Muscle of leg (tissue), 11 donors: Measurements from ENCODE around the gene SYT9. TPM values are rescaled to one million over a fixed set of nuclear protein-coding genes. Genes with fewer than 3 reads are reported as not detected.

Source experiments
- DNase-seq: peaks from one replicate; pipeline ENCODE4 v3.0.0; 2013
- H3K27ac ChIP-seq: one replicate; pipeline ENCODE4 v1.5.1; 2013; ENCODE audit warnings: mild to moderate bottlenecking, low read length, control low read depth
- H3K27me3 ChIP-seq: one replicate; pipeline ENCODE4 v1.6.1; 2013; ENCODE audit warnings: low read length; ENCODE audit not compliant: control insufficient read depth, insufficient read depth
- H3K36me3 ChIP-seq: one replicate; pipeline ENCODE4 v1.6.1; 2013; ENCODE audit warnings: low read length; ENCODE audit not compliant: control insufficient read depth, insufficient read depth
- H3K4me1 ChIP-seq: one replicate; pipeline ENCODE4 v1.6.1; 2013; ENCODE audit warnings: low read length; ENCODE audit not compliant: control insufficient read depth, insufficient read depth
- H3K4me3 ChIP-seq: one replicate; pipeline ENCODE4 v1.5.1; 2013; ENCODE audit warnings: low read length, control low read depth
- H3K9me3 ChIP-seq: replicated peaks from 2 replicates; pipeline ENCODE4 v1.6.1; 2013; ENCODE audit warnings: low read depth, low read length; ENCODE audit not compliant: control insufficient read depth
- whole genome bisulfite sequencing: methylation state at CpG from one replicate; pipeline ENCODE4 v1.1.5; 2013; ENCODE audit warnings: missing lambda C conversion rate; ENCODE audit not compliant: insufficient coverage; 5-methylcytosine and 5-hydroxymethylcytosine counted together
- polyA plus RNA-seq, 8 donors: library from polyadenylated mRNA; unstranded; fragments of 120-200 nt; gene quantifications; one replicate each; pipeline versions ENCODE4 v1.2.1 to v1.2.3, GENCODE V29; 2013; ENCODE audit warnings: inconsistent platforms in 1 of 8, low replicate concordance in 1 of 8; ENCODE audit not compliant: insufficient read length in 8 of 8, insufficient read depth in 1 of 8
- total RNA-seq: library from RNA; stranded (reverse); fragments of 120-200 nt; gene quantifications from one replicate; pipeline ENCODE4 v1.2.4, GENCODE V29; 2013

Gene SYT9
- total and polyA plus RNA-seq, 9 donors: 0.19 to 1.1 (median 0.54) TPM

DNA sequence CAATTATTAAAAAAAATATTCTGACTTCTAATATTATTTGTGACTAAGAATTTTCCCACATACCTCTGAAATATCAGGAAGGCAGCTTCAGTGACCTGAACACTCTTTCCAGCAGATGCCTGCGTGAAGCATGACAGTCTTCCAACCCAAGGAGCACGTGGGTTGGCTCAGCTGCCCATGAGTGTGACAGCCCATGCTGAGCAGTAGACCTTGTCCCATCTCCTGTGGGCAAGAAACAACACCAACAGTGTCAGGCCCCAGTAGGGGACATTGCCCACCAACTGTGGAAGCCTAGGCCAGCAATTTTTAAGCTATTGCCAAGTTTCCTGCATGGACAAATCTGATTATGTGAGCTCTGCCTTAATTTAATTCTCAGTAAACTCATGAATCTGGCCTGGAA lies 167.2 kb downstream of the SYT9 start:
- no peak for DNase-seq
- Histone ChIP-seq H3K27ac (no peak overlapping the region), H3K36me3 (no peaks in the 10 kb centered on the region), H3K4me1 (peaks cover 6% of the 10 kb centered on the region), H3K4me3 (no peak overlapping the region), H3K27me3 (no peaks in the 10 kb centered on the region), H3K9me3 (no peaks in the 10 kb centered on the region)
- 86% methylated on average over 2 of the region's 2 CpGs for WGBS

GRCh38 chr11:7421136-7421535 lies 169.4 kb downstream of the SYT9 start:
- WGBS: no CpG with 5 or more reads among the region's 1 CpG
- Histone ChIP-seq H3K36me3 (no peaks in the 10 kb centered on the region), H3K4me1 (peaks cover 5% of the 10 kb centered on the region), H3K27me3 (no peaks in the 10 kb centered on the region), H3K9me3 (no peaks in the 10 kb centered on the region), H3K4me3 (no peak overlapping the region), H3K27ac (no peak overlapping the region)
- no peak for DNase-seq

GRCh38 chr11:7422544-7423331 lies 171.0 kb downstream of the SYT9 start:
- Histone ChIP-seq H3K27me3 (no peaks in the 10 kb centered on the region), H3K27ac (no peak overlapping the region), H3K4me1 (peaks cover 5% of the 10 kb centered on the region), H3K4me3 (no peak overlapping the region), H3K9me3 (no peaks in the 10 kb centered on the region), H3K36me3 (no peaks in the 10 kb centered on the region)
- 33% methylated on average over 1 of the region's 5 CpGs for WGBS
- no peak for DNase-seq

DNA sequence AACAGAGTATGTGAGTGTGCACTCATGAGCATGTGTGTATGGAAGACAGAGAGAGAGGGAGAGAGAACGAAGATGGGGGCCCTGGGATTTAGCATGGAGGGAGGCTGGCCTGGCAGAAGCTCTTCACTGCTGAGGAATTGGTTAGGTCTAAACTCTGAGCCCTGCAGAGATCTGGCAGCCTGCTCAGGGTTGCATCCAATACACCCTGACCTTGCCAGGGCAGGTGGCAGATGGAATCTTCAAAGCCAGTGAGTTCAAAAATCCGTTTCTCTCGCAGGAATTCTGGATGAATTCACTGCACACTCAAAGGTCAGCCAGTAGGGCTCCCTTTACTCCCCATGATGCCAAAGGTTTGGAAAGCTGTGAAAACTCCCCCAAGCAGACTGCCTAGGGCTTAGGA lies 172.2 kb downstream of the SYT9 start:
- H3K27me3 ChIP-seq: no peaks in the 10 kb centered on the region
- H3K36me3 ChIP-seq: no peaks in the 10 kb centered on the region
- H3K4me1 ChIP-seq: peaks cover 5% of the 10 kb centered on the region
- no peaks in the 10 kb centered on the region for H3K9me3 ChIP-seq
- H3K27ac ChIP-seq: peak overlapping the region; percentile 15
- H3K4me3 ChIP-seq: no peak overlapping the region
- no peak for DNase-seq
- WGBS: 54% methylated on average over 3 of the region's 3 CpGs

GRCh38 chr11:7427733-7428132 lies 176.0 kb downstream of the SYT9 start:
- no peak for DNase-seq
- peaks cover 5% of the 10 kb centered on the region for H3K4me1 ChIP-seq
- no peak overlapping the region for H3K27ac ChIP-seq
- H3K36me3 ChIP-seq: no peaks in the 10 kb centered on the region
- WGBS: no CpG with 5 or more reads among the region's 3 CpGs
- H3K27me3 ChIP-seq: no peaks in the 10 kb centered on the region
- H3K4me3 ChIP-seq: no peak overlapping the region
- H3K9me3 ChIP-seq: no peaks in the 10 kb centered on the region

GRCh38 chr11:7428196-7428595 lies 176.5 kb downstream of the SYT9 start:
- no peaks in the 10 kb centered on the region for H3K36me3 ChIP-seq
- H3K27ac ChIP-seq: no peak overlapping the region
- H3K4me3 ChIP-seq: no peak overlapping the region
- no CpG with 5 or more reads among the region's 2 CpGs for WGBS
- H3K4me1 ChIP-seq: peaks cover 5% of the 10 kb centered on the region
- no peaks in the 10 kb centered on the region for H3K9me3 ChIP-seq
- DNase-seq: no peak
- H3K27me3 ChIP-seq: no peaks in the 10 kb centered on the region

DNA sequence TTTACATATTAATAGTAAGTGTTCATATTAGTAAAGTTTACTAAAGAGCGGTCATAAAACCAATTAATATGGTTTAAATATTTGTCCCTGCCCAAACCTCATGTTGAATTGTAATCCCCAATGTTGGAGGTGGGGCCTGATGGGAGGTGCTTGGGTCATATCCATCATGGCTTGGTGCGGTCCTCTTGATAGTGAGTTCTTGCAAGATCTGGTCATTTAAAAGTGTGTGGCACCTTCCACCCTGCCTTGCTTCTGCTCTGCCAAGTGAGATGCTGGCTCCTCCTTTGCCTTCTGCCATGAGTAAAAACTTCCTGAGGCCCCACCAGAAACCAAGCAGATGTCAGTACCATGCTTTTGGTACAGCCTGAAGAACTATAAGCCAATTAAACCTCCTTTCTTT lies 178.8 kb downstream of the SYT9 start:
- H3K4me3 ChIP-seq: no peak overlapping the region
- H3K4me1 ChIP-seq: peaks cover 4% of the 10 kb centered on the region
- 100% methylated on average over 1 of the region's 2 CpGs for WGBS

GRCh38 chr11:7435176-7435575 lies 183.5 kb downstream of the SYT9 start:
- no peaks in the 10 kb centered on the region for H3K27me3 ChIP-seq
- no peaks in the 10 kb centered on the region for H3K36me3 ChIP-seq
- no peak overlapping the region for H3K27ac ChIP-seq
- H3K4me1 ChIP-seq: peaks cover 17% of the 10 kb centered on the region
- WGBS: 0% methylated on average over 1 of the region's 2 CpGs
- peak; percentile 86 for DNase-seq
- H3K9me3 ChIP-seq: no peaks in the 10 kb centered on the region
- no peak overlapping the region for H3K4me3 ChIP-seq

More for the DNA sequence above, 178.8 kb downstream of the SYT9 start:
- DNase-seq: no peak
- no peak overlapping the region for H3K27ac ChIP-seq
- H3K27me3 ChIP-seq: no peaks in the 10 kb centered on the region
- no peaks in the 10 kb centered on the region for H3K36me3 ChIP-seq
- no peaks in the 10 kb centered on the region for H3K9me3 ChIP-seq

DNA sequence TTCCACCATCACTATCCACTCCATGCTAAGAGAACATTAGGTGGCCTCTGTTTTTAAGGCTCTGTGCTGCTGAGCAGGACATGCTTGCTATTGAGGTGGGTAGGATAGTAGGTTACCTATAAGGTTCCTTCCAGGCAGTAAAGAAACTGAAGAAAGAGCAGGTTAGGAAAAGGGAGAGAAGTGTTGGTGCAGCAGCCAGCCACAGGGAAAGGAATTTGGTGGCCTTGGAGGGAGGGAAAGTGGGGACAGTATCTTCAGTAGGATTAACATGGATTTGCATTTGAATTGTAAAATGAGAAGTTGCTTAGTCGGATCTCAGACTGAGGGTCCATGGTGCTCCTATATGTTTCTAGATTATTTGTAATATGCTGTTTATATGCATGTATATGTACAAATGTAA lies 184.4 kb downstream of the SYT9 start:
- peaks cover 17% of the 10 kb centered on the region for H3K4me1 ChIP-seq

DNA sequence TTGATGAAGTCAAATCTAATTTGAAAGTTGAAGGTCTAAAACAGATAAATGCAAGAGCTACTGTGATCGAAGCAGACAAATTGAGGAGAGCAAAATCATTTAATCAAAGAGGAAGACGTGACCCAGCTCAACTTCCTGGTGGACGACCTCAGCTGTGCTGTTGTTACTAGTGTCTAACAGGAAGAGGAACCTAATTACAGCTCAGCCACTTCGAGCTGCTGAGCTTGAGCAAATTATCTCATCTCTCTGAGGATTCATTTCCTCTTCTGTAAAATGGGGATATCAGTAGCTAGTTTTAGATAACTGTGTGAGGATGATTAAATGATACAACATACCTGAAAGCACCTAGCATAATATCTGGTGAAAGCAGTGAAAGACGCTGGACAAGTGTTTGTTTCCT lies 185.0 kb downstream of the SYT9 start:
- Histone ChIP-seq H3K4me1 (peaks cover 17% of the 10 kb centered on the region), H3K27me3 (no peaks in the 10 kb centered on the region), H3K4me3 (no peak overlapping the region), H3K36me3 (no peaks in the 10 kb centered on the region), H3K9me3 (no peaks in the 10 kb centered on the region), H3K27ac (no peak overlapping the region)
- peak; percentile 46 for DNase-seq
- 69% methylated on average over 2 of the region's 5 CpGs for WGBS

More for the DNA sequence above, 184.4 kb downstream of the SYT9 start:
- H3K27me3 ChIP-seq: no peaks in the 10 kb centered on the region
- no peak for DNase-seq
- H3K9me3 ChIP-seq: no peaks in the 10 kb centered on the region
- H3K27ac ChIP-seq: no peak overlapping the region
- no peak overlapping the region for H3K4me3 ChIP-seq
- no CpG with 5 or more reads among the region's 1 CpG for WGBS
- H3K36me3 ChIP-seq: no peaks in the 10 kb centered on the region
